Measurements from ENCODE around the gene PRKCG.

Gene PRKCG

DNA sequence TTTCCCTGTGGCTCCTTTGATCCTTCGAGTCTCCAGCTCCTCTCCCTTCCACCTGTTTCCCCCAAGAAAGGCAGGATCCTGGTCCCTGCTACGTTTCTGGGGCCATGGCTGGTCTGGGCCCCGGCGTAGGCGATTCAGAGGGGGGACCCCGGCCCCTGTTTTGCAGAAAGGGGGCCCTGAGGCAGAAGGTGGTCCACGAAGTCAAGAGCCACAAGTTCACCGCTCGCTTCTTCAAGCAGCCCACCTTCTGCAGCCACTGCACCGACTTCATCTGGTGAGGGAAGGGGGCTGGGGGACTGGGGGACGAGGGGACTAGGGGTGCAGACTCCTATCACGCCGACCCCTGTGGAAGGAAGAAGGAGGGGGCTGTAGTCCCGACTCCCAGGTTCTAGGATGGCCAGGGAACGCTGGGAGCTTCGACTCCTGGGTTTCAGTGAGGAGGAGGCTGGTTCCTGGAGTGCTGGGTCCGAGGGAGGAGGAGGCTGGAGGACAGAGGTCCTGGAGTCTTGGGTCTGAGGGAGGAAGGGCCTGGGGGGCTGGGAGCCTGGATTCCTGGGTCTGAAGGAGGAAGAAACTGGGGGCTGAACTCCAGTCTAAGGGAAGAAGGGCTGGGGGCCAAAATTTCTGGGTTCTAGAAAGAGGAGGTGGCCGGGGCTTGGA, 524 bp downstream of the PRKCG start:
- no peak overlapping the region for H3K4me3 ChIP-seq (ENCODE audit: low read length)

DNA sequence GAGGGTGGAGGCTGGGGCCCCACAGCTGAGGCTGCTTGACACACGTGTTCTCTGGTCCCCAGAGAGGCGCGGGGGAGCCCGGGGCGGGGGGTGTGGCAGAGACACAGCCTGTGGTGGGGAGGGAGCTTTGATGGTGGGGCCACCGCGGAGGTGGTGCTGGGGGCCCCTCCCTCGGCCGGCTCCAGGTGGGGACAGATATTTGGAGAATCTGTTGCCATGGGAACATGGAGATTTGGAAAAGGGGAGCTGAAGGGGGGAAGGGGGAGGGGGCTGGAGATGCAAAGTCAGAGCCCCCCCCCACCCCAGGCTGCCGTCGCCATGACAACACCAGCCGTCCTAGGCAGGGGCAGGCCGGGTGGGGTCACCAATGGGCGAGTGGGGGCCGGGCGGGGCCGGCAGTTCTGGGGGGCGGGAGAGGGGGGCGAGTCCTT, 1.2 kb downstream of the PRKCG start:
- no peak overlapping the region for H3K4me3 ChIP-seq (ENCODE audit: low read length)
- TF ChIP-seq CTCF (IDR thresholded peaks at IDR 0.05; ENCODE audit: insufficient read depth, low read depth, low read length, missing control alignments) = no peak
- no peak for DNase-seq (ENCODE audit: low read depth)

More for the DNA sequence above, 524 bp downstream of the PRKCG start:
- no peak for TF ChIP-seq CTCF (IDR thresholded peaks at IDR 0.05; ENCODE audit: insufficient read depth, low read depth, low read length, missing control alignments)
- DNase-seq (ENCODE audit: low read depth) = no peak

DNA sequence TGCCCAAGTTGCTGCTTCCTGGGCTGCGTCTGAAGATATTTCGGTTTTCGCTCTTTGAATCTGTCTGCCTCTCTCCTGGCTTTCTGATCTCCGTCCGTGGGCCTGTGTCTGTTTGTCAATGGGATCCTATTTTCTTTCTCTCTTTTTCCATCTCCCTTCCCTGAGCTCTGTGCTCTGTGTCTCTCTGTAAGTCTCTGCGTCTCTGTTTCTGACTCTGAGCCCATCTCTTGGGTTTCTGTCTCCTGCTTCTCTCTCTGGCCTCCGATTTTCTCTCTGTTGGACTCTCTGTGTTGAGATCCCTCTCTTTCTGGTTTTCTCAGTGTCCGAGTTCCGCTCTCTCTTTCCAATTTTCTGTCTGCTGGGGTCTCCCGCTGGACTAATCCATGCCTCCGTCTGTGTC, 1.7 kb downstream of the PRKCG start:
- H3K4me3 ChIP-seq (ENCODE audit: low read length) = no peak overlapping the region
- TF ChIP-seq CTCF (IDR thresholded peaks at IDR 0.05; ENCODE audit: insufficient read depth, low read depth, low read length, missing control alignments) = no peak
- DNase-seq (ENCODE audit: low read depth) = no peak

DNA sequence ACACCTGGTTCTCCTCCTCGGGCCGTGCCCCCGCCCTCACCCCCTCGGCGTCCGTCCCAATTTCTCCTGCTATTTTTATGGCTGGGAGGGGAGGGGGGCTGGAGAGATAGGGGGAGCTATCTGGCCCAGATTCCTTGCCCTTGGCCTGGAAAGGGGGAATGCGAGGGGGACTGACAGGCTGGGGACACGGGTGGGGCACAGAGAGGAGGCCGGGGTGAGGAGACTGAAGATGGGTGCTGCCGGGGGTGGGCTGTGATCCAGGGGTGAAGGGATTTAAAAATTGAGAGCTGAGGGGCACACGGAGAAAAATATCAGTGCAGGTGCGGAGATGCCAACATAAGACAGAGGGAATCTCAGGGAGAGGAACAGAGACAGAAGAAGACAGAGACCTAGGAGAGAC, 2.3 kb downstream of the PRKCG start:
- DNase-seq (ENCODE audit: low read depth) = no peak
- H3K4me3 ChIP-seq (ENCODE audit: low read length) = no peak overlapping the region
- TF ChIP-seq CTCF (IDR thresholded peaks at IDR 0.05; ENCODE audit: insufficient read depth, low read depth, low read length, missing control alignments) = no peak

DNA sequence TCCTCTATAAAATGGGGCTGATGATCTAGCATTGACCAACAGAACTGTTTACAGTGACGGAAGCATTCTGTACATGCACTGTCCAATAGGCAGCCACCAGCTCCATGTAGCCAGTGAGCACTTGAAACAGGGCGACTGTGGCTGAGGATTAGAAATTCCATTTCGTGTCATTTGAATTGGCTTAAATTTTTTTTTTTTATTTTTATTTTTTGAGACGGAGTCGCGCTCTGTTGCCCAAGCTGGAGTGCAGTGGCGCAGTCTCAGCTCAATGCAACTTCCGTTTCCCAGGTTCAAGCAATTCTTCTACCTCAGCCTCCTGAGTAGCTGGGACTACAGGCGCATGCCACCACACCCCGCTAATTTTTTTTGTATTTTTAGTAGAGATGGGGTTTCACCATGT, 3.0 kb downstream of the PRKCG start:
- no peak overlapping the region for H3K4me3 ChIP-seq (ENCODE audit: low read length)
- no peak for DNase-seq (ENCODE audit: low read depth)
- no peak for TF ChIP-seq CTCF (IDR thresholded peaks at IDR 0.05; ENCODE audit: insufficient read depth, low read depth, low read length, missing control alignments)

DNA sequence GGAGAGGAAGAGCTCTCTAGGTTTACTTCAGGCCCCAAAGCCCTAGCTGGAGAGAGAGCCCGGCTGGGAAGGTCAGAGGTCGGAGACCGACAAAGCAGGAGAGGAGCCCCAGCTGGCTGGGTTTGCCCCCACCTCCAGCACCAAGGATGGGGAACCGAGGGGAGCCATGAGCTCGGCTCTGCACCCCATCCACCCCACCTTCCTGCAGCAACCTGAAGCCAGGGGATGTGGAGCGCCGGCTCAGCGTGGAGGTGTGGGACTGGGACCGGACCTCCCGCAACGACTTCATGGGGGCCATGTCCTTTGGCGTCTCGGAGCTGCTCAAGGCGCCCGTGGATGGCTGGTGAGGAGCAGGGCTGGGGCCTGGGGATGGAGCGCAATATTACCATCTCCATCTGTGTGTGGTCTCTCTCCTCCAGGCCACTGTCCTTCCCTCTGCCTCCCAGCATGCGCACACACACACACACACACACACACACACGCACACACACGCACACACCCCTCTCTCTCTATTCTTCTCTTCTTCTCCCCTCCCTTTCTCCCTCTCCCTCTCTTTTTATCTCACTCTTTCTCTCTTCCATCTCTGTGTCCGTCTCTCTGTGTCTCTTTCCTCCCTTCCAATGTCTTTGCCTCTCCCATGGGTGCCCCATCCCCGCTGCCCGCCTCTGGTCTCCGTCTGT, 10.4 kb downstream of the PRKCG start:
- no peak for DNase-seq (ENCODE audit: low read depth)
- no peak overlapping the region for H3K4me3 ChIP-seq (ENCODE audit: low read length)
- TF ChIP-seq CTCF (IDR thresholded peaks at IDR 0.05; ENCODE audit: insufficient read depth, low read depth, low read length, missing control alignments) = no peak

DNA sequence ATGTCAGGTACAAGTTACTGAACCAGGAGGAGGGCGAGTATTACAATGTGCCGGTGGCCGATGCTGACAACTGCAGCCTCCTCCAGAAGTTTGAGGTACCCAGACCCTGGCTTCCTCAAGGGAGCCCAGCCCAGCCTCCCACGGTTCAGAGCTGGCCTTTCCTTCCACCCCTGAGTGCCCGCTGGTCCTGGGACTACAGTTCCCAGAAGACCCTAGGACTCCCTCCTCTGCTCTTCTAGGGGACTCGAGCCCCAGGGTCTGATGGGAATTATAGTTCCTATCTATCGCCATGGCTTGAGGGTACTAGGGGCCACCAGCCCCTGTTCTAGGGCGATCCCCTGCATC, 11.0 kb downstream of the PRKCG start:
- no peak overlapping the region for H3K4me3 ChIP-seq (ENCODE audit: low read length)
- DNase-seq (ENCODE audit: low read depth) = no peak
- TF ChIP-seq CTCF (IDR thresholded peaks at IDR 0.05; ENCODE audit: insufficient read depth, low read depth, low read length, missing control alignments) = no peak
